HL-60 (cell line): ENCODE results near the gene MTHFD1L.

ENCODE experiments used
- DNase-seq, 2 experiments: peaks; one replicate each; pipeline ENCODE4 v3.0.0-alpha.2; 2010 to 2020; ENCODE audit warnings: low read depth in 1 of 2, low spot score in 1 of 2
- H3K27ac ChIP-seq: fragments of 250-450 bp; sonication (Bioruptor Pico); replicated peaks from 2 replicates; pipeline ENCODE4 v1.5.1; 2020; ENCODE audit warnings: mild to moderate bottlenecking, moderate library complexity
- H3K27me3 ChIP-seq: fragments of 250-450 bp; sonication (Bioruptor Pico); 2 replicates; pipeline ENCODE4 v1.5.1; 2021; ENCODE audit warnings: mild to moderate bottlenecking, moderate library complexity; ENCODE audit not compliant: insufficient read depth, poor library complexity, severe bottlenecking
- H3K4me3 ChIP-seq: replicated peaks from 2 replicates; pipeline ENCODE4 v1.5.1; 2011; ENCODE audit warnings: mild to moderate bottlenecking, control low read depth, low read length; ENCODE audit not compliant: insufficient read depth
- GABPA ChIP-seq: IDR thresholded peaks from 2 replicates; pipeline ENCODE4 v1.6.1; 2012; ENCODE audit warnings: low read depth
- POLR2AphosphoS5 ChIP-seq: IDR thresholded peaks from 2 replicates; pipeline ENCODE4 v1.6.1; 2012; ENCODE audit warnings: low read depth
- SPI1 ChIP-seq: IDR thresholded peaks from 2 replicates; pipeline ENCODE4 v1.6.1; 2012; ENCODE audit warnings: low read depth, mild to moderate bottlenecking, borderline replicate concordance
- TF ChIP-seq, protein P1 (sequence below): IDR thresholded peaks from one replicate; pipeline ENCODE4 v1.5.1; 2011; ENCODE audit warnings: low read length, control low read depth, inconsistent platforms; ENCODE audit not compliant: insufficient read depth
- TF ChIP-seq, protein P2 (sequence below): IDR thresholded peaks from 2 replicates; pipeline ENCODE4 v1.6.1; 2012; ENCODE audit warnings: low read depth; ENCODE audit not compliant: insufficient replicate concordance

The MTHFD1L gene

DNA sequence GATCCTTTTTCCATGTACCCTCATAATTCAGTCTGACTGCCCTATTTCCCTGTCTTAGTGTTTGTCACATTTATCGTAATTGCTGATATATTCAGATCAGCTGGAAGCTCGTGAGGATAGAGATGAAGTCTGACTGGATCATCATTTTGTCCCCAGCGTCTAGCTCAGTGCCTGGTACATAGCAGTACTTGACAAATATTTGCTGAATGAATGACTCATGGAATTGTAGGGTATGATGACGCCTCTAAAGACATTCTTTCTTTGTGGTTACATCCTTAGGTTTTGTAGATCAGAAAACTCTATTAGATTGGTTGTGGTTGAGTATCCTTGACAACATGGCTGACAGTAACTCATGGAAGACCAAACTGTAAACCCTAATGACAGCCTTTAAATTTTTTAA is 68.9 kb downstream of the MTHFD1L start:
- no peak overlapping the region for H3K4me3 ChIP-seq
- no peak for DNase-seq
- TF ChIP-seq, protein P1, sequence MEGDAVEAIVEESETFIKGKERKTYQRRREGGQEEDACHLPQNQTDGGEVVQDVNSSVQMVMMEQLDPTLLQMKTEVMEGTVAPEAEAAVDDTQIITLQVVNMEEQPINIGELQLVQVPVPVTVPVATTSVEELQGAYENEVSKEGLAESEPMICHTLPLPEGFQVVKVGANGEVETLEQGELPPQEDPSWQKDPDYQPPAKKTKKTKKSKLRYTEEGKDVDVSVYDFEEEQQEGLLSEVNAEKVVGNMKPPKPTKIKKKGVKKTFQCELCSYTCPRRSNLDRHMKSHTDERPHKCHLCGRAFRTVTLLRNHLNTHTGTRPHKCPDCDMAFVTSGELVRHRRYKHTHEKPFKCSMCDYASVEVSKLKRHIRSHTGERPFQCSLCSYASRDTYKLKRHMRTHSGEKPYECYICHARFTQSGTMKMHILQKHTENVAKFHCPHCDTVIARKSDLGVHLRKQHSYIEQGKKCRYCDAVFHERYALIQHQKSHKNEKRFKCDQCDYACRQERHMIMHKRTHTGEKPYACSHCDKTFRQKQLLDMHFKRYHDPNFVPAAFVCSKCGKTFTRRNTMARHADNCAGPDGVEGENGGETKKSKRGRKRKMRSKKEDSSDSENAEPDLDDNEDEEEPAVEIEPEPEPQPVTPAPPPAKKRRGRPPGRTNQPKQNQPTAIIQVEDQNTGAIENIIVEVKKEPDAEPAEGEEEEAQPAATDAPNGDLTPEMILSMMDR = no peak
- TF ChIP-seq GABPA (no peak), POLR2AphosphoS5 (no peak), SPI1 (no peak)
- TF ChIP-seq, protein P2, sequence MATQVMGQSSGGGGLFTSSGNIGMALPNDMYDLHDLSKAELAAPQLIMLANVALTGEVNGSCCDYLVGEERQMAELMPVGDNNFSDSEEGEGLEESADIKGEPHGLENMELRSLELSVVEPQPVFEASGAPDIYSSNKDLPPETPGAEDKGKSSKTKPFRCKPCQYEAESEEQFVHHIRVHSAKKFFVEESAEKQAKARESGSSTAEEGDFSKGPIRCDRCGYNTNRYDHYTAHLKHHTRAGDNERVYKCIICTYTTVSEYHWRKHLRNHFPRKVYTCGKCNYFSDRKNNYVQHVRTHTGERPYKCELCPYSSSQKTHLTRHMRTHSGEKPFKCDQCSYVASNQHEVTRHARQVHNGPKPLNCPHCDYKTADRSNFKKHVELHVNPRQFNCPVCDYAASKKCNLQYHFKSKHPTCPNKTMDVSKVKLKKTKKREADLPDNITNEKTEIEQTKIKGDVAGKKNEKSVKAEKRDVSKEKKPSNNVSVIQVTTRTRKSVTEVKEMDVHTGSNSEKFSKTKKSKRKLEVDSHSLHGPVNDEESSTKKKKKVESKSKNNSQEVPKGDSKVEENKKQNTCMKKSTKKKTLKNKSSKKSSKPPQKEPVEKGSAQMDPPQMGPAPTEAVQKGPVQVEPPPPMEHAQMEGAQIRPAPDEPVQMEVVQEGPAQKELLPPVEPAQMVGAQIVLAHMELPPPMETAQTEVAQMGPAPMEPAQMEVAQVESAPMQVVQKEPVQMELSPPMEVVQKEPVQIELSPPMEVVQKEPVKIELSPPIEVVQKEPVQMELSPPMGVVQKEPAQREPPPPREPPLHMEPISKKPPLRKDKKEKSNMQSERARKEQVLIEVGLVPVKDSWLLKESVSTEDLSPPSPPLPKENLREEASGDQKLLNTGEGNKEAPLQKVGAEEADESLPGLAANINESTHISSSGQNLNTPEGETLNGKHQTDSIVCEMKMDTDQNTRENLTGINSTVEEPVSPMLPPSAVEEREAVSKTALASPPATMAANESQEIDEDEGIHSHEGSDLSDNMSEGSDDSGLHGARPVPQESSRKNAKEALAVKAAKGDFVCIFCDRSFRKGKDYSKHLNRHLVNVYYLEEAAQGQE = no peak
- H3K27me3 ChIP-seq = no peaks in the 10 kb centered on the region
- H3K27ac ChIP-seq = no peak overlapping the region

DNA sequence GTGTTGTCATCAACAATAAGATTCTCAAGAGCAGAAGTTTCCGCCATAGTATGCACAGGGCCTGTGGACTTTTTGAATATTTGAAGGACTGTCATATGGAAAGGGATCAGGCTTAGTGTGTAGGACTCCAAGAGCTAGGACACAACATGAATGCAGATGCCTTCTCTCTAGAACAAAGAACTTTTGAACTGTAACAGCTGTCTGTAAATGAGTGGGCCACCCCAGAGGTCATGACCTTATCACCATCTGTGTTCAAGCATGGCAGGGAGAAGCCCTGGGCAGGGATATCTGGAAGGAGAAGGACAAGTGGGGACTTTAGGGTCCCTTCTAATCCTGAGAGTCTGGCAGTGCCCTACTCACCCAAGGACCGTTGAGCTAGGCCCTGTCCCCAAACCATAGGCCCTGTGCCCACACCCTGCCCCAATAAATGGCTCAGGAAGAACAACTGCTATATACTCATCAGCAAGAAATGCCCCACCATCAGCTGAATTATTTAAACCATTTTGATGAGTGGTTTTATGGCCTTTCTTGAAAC is 70.6 kb downstream of the MTHFD1L start:
- H3K27ac ChIP-seq = no peak overlapping the region
- DNase-seq = no peak
- no peak overlapping the region for H3K4me3 ChIP-seq
- TF ChIP-seq, protein P2 = no peak
- no peak for TF ChIP-seq GABPA
- no peaks in the 10 kb centered on the region for H3K27me3 ChIP-seq

DNA sequence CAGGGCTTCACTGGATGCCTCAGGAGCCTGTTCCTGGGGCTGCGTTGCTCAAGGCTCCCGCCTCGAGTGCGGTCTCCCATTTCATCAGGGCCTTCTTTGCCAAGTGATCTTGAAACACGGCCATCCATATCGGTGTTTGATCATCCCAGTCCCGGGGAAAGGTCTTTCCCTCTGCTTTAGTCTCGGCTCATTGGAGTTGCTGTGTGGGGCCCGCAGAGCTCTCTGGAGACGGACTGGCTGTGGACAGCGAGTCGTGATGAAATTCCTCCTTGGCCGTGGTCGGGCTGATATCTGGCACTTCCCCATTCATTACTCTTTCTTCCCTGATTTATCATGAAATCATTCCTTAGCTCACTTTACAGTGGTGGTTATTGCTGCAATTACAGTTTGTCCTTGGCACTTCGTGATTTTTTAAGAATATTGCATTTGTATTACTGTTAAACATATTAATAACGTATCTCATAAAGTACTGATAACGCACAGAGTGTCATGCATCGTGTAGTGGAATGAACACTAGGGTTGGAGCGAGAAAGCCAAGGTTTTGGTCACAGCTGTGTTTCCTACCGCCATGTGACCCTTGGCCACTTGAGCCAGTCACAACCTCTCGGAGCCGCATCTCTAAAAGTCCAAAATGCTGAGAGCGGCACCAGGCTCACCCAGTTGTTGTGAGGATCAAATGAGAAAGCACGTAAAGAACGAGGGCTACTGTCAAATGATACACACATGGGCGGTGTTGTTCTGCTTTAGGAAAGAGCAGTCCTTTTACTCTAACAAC is 71.8 kb downstream of the MTHFD1L start:
- TF ChIP-seq GABPA (no peak), SPI1 (peak; percentile 41; the same call in 1 of the 2 replicates)
- TF ChIP-seq, protein P2 = no peak
- TF ChIP-seq, protein P1 = no peak
- H3K27ac ChIP-seq = no peak overlapping the region
- H3K4me3 ChIP-seq = no peak overlapping the region

More for the DNA sequence above, 71.8 kb downstream of the MTHFD1L start:
- no peak for DNase-seq
- H3K27me3 ChIP-seq = no peaks in the 10 kb centered on the region
